ENCODE data around the gene CSDE1.

The CSDE1 gene

DNA sequence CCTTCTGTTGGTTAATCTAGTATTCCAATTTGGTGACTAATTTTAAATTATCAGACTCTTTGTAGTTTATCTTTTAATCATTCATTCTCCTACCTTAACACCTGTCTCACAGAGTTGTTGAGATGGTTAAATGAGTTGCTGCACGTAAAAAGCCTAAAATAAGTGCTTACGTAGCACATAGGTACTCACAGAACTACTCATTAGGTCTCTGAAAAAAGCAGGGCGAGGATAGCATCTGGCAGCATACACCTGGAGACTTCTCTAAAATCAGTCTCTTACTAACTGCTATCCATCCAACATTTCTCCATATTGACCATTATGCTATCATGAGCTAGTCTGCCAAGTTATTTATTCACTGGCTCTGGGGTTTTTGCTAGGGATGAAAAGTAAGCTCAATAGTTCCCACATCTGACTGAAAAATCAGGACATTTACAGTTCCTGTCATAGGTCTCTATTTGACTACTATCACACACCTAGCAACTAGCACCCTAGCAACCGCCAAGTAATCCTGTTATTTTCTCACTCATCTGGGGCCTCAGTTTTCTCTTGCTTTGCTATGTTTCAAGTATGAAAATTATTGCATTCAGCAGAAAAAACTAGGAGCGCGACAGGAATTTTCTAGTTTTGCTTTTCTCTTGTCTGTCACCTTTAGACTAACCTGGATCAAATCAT, 11.2 kb downstream of the CSDE1 start:
- DNase-seq: no peak

DNA sequence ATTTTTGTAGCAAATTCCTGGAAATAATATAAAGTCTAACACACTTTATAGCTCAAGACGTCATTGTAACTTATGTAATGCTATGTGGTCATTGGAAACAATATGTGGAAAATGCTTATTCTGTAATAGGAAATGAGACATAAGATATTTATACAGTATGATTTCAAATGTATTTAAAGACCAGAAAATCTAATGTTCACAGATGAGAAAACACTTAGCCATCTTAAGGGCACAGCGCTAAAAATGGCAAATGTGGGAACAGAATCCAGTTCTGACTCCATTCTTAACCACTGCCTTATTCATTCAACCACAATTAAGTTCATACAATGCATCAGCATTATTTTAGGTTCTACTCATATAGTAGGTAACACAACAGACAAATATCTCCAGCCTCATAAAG, 12.5 kb downstream of the CSDE1 start:
- no peak for DNase-seq

DNA sequence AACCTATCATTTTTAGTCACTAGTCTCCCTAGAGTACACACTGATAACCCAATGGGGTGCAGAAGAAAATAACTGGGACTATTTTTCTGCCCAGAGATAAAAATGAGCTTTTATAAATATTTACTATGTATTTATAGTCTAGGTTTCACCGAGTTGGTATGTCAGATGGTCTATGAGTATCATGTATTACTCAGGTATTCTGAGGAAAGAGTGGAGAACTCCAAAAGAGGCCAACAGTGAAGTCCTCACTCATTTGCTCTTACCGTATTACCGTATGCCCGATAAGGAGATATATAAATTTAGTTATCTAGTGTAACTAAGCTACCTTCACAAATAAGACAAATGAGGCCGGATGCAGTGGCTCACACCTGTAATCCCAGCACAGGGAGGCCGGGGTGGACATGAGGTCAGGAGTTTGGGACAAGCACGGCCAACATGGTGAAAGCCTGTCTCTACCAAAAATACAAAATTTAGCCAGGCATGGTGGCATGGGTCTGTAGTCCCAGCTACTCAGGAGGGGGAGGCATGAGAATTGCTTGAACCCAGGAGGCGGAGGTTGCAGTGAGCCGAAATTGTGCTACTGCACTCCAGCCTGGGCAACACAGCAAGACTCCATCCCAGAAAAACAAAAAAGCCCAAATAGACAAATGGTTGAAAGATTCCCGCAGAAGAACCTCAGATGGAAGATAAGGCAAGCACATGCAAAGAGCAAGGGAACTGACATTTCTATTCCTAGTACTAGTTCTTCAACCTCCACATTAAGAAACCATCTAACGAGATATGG, 15.6 kb downstream of the CSDE1 start:
- no peak for DNase-seq

DNA sequence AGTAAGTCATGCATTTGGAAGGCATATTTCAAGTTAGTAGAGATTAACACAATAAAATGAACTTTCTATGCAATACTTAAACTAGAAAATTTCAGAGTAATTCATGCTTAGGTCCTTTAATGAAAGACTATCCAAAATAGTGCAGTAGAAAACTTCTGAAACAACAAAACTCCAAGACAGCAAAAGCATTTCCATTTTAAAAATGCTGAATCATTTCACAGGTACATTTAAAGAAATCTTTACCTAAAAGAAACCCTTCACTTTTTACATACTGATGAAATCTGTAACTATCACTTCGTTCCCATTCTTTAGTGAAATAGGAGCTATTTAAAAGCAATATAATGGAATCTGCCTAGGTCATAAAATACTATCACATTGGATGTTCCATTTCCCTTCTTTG, 17.5 kb downstream of the CSDE1 start:
- no peak for DNase-seq

DNA sequence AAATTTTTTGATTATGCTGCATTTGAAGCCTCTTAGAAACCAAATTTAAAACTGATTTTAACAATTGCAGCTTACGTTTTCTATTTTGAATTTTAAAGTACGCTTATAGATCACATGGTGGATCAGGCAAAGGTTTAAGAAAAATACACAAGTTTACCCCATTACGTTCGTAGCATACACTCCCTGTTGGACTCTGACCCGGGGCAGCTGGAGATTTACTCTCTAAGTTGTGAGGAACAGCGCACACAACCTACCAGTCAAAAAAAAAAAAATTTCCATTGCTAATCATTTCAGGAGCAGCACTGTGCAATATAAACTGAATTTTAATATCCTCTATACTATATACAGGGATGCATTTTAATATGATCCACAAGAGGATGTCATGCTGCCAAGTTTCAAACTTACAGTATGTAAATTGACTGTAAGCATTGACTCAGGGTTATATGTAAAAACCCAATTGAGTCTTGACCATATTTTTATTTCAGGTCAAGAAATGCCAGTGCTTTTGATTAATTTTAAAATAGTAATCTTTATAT, 20.4 kb downstream of the CSDE1 start:
- no peak for DNase-seq

DNA sequence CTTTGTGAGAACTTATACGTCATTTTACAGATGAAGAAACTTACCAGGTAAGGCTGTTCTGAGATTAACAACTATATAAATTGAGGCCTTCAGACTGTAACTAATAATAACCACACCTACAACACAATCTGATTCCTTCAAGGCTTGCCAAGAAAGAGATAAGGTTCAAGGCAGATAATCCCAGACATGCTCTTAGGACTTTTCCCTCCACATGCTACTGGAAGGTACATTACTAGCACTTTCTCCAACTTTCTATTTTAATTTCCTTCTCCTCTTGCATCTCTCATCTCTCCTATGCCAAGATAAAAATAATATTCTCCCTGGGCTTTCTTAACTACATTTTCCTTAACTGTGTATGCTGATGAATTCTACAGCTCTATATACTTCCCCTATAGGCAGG, 22.3 kb downstream of the CSDE1 start:
- DNase-seq: no peak

DNA sequence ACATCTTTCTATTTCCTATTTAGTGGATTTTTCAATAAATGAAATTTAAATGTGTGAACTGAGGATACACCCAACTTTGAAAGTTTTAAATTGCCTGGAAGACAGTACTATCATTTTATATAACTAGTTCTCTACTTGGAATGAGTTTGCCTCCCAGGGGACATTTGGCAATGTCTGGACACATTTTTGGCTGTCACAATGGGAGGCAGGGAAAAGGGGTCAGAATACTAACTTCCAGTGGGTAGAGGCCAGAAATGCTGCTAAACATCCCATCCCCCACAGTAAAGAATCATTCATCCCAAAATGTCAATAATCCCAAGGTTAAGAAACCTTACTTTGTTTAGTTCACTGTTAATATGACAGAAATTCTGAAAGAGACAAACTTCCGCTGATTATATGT, 28.0 kb downstream of the CSDE1 start:
- no peak for DNase-seq

DNA sequence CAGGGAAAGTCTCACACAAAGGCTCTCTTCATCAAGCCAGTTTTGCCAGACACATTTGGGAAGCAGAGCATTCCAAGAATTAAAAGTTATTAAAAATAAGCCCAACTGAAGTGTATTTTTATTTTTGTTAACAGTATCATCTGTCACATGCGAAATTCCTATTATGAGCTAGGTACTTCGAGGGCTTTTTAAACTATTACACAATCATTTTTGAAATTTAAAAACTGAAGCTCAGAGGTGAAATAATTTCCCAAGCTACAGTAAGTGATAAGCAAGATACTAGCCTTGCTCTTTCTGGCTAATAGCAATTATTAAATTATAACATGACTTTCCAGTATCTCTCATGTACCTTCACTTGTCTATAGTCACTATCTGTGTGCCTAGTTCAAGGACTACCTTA, 29.2 kb downstream of the CSDE1 start:
- no peak for DNase-seq

DNA sequence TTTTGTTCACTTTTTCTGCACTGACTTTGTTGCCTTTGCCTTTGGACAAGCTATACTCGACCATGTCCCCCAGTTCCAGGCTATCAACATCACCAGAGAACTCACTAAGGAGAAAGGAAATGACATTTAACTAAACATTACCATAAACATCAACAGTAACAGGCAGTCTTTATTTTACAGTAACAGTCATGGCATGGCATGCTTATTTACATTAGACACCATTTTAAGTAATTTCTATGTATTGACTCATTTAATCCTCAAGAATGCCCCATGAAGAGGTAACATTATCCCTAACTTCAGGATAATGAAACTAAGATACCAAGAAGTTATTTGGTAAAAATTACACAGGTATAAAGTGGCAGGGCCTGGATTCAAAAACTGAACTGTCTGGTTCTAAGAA, 32.6 kb downstream of the CSDE1 start:
- no peak for DNase-seq

DNA sequence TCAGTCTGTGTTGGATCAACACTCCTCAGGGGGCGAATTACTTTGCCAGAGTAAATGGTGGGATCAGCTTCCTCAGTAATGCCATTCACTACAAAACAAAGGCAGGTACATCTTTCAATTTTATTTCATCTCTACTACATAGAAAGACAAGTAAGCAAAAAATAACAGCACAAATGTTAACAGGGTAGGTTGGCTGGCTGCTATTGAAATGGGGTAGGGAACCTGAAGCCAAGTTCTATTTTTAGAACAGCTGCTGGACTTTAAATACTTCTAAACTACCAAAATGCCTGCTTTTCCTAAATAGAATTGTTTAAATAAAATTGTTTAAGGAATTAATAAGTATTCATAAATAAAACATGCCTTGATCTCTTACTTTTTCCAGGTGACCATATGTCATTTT, 33.9 kb downstream of the CSDE1 start:
- DNase-seq: no peak

DNA sequence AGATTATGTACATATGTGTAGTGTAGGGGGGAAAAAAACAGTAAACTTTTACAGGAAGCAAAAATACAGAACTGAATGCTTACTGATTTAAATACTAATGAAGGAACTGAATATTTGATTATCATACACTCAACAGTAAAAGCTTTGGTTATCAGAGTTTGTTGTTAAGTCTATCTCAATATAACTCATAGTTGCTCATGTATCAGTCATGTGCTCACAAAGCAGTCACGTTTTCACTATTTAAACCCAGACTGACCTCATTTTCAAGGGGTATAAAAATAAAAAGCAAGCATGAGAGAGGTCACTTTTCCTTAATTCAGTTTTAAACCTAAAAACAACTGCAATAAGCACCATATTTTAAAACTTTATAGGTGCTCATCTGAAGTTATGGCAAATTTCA, 34.3 kb downstream of the CSDE1 start:
- no peak for DNase-seq

DNA sequence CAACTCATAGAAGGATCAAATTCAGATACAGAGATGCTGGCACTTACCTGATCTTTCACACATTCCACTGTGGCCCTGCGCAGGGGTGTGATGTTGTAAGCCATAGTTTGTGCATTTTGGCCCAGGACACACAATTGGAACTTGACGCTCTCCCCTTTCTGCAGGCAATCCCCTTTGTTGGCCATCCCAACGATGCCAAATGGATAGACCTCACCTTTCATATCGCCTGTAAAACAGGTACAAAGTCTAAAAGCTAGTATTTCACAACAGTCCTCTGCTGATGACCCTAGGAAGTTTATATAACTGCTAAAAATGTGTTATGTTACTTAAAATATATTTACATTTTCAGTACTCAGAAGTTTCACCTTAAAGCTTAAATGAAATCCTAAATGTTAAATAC, 37.3 kb downstream of the CSDE1 start:
- no peak for DNase-seq

DNA sequence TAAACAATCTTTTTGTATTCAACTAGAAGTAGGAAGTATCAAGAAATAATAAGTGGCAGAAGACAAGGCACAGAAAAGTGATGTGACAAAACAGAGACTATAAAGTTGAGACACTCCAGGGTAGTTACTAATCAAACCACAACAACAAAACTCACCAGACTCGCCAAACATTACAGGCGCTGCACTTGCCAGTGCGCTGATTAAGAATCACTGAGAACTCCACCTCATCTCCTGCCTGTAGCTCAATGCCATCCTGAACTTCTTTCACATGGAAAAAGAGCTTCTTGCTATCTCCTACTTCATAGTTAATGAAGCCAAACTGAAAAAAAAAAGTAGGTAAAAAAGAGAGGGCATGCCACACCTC, 38.4 kb downstream of the CSDE1 start:
- no peak for DNase-seq

DNA sequence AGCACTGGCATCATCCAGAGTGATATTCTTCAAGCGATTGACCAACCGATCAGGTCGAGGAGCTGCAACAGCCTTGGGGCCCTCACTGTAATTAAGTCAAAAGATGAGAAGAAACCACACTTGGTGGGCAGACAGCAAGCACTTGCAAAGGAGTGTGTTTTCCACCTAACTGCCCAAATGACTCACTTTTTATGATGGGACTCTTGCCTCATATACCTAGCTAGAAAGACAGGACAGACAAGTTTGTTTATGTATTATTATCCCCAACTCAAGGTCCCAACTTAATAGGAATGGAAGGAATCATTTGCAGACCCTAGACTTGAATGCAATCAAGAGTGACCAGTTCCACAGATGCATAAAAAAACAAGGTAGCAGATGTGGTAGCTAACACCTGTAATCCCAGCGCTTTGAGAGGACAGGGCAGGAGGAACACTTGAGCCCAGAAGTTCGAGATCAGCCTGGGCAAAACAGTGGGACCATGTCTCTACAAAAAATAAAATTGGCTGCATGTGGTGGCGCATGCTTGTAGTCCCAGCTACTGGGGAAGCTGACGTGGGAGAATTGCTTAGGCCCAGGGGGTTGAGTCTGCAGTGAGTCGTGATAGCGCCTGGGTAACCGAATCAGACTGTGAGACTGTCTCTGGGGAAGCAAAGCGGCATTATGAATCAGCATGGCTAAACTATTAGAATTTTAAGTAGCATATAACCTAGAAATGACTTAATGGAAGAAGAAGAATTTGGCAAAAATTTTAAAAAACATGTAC, 38.9 kb downstream of the CSDE1 start:
- no peak for DNase-seq

DNA sequence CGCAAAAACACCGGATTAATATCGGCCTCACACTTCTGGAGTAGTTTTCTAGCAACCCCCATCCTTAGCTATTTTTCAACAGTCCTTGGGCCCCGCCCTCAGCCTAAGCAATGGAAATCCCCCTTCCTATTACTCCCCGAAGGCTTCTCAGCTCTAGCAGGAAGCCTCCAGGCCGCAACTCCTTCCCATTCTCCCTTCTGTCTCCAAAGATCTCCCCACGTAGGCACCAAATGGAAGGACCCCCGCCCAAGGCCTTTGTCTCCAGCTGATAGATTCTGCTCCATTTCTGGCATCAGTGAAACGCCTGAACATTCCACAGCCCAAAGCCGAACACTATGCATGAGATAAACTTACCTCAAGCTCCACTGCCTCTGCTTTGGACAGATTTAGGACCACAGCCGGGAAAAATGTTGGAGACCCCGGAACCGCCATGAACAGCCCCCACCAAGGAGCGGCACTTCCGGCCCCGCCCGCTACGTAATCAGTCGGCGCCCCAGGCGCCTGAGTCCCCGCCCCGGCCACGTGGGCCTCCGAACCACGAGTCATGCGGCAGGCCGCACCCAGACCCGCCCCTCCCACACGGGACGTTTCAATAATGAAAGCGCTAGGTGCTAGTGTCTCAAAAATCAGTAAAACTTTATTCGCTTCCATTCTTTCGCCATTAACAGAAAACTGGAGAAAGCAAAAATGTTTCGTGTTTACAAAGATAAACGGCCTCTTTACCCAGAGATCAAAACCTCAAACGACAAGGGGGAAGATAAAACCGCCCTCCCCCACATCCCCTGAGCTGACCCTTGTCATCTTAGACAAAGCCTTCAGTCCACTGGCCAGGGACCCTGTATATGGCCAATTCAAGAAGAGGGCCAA, 41.2 kb downstream of the CSDE1 start, which contains the start of gene NRAS:
NRAS (minus strand) TSS at position 468 of the 867 bp plus-strand sequence. CDS start 611 bp downstream, outside the sequence.
- DNase-seq: peak; percentile 78

DNA sequence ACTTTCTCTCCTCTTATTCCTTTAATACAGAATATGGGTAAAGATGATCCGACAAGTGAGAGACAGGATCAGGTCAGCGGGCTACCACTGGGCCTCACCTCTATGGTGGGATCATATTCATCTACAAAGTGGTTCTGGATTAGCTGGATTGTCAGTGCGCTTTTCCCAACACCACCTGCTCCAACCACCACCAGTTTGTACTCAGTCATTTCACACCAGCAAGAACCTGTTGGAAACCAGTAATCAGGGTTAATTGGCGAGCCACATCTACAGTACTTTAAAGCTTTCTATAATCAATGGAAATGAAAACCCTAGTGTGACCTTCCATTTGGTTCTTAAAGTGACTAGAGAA, 41.9 kb downstream of the CSDE1 start:
- DNase-seq: no peak

DNA sequence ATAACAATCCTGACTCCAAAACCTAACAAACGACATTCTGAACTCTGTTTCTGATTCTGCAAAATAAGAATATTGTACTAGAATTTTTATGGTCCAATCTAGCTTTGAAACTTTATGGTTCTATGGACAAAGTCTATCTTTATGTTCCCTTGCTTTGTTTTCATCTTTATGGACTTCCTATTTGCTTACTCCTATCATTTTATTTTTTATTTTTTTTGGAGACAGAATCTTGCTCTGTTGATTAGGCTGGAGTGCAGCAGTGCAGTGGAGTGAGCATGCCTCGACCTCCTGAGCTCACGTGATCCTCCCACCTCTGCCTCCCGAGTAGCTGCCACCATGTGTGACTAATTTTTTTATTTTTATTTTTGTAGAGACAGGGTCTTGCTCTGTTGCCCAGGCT, 44.8 kb downstream of the CSDE1 start:
- DNase-seq: no peak

DNA sequence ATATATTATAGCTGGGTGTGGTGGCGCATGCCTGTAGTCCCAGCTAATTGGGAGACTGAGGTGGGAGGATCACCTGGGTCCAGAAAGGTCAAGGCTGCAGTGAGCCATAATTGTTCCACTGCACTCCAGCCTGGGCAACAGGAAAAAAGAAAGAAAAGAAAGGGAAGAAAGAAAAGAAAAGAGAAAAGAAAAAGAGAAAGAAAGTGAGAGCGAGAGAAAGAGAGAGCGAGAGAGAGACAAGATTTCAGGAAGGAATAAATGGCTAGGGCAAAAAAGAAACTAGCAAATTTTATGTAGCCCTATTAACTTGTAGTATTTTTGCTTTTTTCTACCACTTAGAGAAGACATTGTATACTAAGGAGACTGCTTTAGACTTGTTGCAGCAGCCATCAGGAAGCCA, 47.4 kb downstream of the CSDE1 start:
- no peak for DNase-seq

DNA sequence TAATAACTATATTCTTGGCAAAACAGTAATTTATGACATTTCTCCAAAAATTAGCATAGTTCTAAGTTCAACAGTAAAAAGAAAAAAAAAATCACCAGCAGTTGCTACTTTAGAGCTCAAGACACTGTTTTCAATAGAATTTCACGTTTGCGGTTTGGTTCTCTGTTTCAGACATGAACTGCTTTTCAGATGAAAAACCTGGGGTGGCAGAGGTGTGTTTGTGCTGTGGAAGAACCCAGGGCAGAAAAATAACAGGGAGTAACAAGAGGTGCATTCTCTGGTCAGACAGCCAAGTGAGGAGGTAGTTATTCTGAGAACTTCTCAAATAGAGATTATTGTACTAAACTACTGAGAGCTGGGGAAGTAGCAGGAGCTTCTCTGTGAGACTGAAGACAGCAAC, 50.2 kb downstream of the CSDE1 start:
- no peak for DNase-seq

DNA sequence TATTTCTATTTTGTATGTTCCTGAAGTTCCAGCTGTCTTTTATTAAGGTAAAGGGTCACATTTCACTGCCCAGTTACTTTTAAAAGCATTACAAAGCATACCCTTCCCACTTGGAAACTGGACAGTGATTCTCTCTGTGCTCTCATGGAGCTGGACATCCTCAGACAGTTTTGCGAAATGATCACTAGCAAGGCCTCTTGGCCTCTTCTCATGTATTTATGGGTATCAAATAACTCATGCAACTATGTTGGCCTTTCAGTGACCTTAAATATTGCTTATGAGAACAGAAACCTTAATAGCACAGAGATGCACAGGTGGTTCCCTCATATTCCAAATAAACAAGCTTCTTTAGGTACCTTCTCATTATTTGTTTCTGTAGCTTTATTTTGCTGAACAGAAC, 54.5 kb downstream of the CSDE1 start:
- no peak for DNase-seq

DNA sequence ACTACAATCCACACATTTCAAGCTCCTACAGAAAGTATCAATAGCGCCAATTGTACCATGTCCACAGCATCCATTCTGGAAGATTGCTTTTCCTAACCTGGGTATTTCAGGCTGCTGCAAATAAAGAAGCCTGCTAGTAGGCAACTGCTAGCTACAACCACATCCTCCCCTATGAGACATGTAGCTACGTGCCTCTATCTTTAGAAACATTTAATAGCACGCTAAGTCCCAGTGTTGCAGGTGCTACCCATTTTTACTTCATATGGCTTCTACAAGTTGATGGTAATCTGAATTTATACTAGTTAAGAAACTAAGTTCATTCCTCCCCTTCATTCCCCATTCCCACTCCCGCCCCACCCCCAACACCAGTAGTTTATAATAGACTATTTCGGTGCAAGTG, 55.0 kb downstream of the CSDE1 start:
- no peak for DNase-seq

DNA sequence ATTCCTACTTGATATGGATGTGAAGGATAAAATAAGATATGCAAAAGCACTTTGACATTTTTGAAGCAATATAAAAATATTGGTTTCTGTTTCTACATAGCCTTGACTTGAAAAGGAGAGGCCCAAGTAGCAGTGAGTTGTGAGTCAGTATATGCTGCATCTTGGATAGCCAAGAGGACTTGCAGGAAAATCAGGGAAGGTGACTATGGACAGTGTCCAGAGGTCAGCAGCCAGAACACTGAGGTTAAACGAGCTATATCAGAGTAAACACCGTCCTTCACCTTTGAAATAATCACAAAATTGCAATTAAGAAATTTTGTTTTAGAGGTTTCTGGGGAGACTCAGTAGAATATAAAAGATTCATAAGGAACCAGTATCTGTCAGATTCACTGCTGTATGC, 55.9 kb downstream of the CSDE1 start:
- no peak for DNase-seq

DNA sequence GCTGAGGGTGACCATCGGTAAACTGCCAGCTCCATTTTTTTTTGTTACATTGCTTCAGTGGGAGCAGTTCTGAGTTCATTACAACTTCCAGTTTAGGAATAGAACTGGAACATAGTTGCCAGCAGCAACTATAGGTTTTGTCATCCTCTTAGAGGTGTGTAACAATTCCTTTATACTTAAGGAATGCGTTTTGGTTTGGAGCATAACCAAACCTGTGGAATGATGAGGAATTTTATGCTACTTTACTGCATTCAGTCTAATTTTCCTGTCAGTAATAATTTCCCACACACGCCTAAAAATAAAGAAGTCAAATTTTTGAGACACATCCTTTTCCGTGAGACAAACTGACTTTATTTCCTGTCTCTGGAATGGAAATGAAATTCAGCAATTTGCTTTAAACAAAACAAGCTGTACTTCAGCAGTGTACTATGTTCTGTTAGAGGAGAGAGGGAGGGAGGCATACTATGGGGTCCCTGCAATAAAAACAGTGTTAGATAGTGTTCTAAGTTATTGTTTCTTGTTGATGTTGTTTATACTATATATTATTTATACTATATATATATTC, 57.7 kb downstream of the CSDE1 start:
- DNase-seq: no peak
